ENCODE data around the gene KNDC1.

GRCh38 chr10:133125901-133126300 lies 34.1 kb upstream of the KNDC1 start:
- TF ChIP-seq CTCF (IDR thresholded peaks at IDR 0.05; ENCODE audit: insufficient read depth, low read length) (no peak), POLR2AphosphoS5 (IDR thresholded peaks at IDR 0.05; ENCODE audit: low read depth) (no peak), GABPA (IDR thresholded peaks at IDR 0.05; ENCODE audit: low read depth) (no peak), REST (IDR thresholded peaks at IDR 0.05; ENCODE audit: insufficient replicate concordance, low read depth) (no peak), SPI1 (IDR thresholded peaks at IDR 0.05; ENCODE audit: borderline replicate concordance, low read depth) (no peak)
